Measurements from ENCODE around the gene SLC37A4.
A peak's percentile ranks its signal among the peaks of the same experiment; 100 is the strongest.

SLC37A4 gene

DNA sequence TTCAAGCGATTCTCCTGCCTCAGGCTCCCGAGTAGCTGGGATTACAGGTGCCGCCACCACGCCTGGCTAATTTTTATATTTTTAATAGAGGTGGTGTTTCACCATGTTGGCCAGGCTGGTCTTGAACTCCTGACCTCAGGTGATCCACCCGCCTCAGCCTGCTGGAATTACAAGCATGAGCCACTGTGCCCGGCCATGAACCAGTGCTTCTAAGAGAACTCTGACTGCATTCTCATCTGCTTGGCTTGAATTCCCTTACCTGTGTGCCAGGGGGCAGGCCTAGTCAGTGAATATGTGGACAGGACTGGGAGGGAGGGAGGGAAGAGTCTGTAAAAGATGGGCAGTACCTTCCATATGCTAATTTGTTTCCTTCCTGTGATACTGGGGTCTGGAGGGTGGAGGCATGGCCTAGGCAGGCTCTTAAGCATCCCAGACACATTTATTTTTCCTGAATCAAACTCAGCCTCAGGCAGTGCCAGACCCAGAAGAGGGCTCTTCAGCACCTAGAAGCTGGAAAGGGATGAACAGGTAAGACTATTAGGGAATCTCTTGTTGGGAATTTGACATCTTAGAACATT is 19.1 kb downstream of the SLC37A4 start:
- TF ChIP-seq, protein P1, sequence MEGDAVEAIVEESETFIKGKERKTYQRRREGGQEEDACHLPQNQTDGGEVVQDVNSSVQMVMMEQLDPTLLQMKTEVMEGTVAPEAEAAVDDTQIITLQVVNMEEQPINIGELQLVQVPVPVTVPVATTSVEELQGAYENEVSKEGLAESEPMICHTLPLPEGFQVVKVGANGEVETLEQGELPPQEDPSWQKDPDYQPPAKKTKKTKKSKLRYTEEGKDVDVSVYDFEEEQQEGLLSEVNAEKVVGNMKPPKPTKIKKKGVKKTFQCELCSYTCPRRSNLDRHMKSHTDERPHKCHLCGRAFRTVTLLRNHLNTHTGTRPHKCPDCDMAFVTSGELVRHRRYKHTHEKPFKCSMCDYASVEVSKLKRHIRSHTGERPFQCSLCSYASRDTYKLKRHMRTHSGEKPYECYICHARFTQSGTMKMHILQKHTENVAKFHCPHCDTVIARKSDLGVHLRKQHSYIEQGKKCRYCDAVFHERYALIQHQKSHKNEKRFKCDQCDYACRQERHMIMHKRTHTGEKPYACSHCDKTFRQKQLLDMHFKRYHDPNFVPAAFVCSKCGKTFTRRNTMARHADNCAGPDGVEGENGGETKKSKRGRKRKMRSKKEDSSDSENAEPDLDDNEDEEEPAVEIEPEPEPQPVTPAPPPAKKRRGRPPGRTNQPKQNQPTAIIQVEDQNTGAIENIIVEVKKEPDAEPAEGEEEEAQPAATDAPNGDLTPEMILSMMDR (conservative IDR thresholded peaks at IDR 0.05; ENCODE audit: low read depth, low read length), result no peak
- DNase-seq (ENCODE audit: low read depth), result no peak
- no peak overlapping the region for H3K4me3 ChIP-seq (ENCODE audit: low read length)

DNA sequence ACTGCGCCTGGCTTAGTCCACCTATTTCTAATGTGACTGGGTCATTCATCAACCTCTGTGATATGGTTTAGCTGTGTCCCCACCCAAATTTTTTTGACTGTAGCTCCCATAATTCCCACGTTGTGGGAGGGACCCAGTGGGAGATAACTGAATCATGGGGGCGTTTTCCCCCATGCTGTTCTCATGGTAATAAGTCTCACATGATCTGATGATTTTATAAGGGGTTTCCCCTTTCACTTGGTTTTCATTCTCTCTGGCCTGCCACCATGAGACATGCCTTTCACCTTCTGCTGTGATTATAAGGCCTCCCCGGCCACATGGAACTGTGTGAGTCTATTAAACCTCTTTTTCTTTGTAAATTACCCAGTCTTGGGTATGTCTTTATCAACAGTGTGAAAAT is 24.0 kb downstream of the SLC37A4 start:
- no peak for DNase-seq (ENCODE audit: low read depth)
- H3K4me3 ChIP-seq (ENCODE audit: low read length), result no peak overlapping the region
- TF ChIP-seq, protein P1 (conservative IDR thresholded peaks at IDR 0.05; ENCODE audit: low read depth, low read length), result no peak

DNA sequence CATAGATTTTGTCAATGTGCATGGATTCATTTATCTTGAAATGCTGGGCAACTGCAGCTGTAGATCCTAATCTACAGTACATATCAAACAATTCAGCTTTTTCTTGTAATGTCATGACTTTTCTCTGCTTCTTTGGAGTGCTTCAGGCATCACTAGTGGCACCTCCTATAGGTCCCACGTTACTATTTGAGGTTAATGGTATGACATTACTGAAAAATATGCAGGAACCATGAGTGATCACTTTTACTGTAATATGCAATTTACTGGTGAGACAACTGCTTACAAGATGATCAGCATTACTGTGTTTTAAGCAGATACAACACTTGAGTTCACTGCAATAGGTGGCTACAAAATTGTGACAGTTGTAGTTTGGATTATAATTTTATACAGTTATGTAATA is 29.8 kb downstream of the SLC37A4 start:
- TF ChIP-seq, protein P1 (conservative IDR thresholded peaks at IDR 0.05; ENCODE audit: low read depth, low read length), result no peak
- no peak for DNase-seq (ENCODE audit: low read depth)
- H3K4me3 ChIP-seq (ENCODE audit: low read length), result no peak overlapping the region

DNA sequence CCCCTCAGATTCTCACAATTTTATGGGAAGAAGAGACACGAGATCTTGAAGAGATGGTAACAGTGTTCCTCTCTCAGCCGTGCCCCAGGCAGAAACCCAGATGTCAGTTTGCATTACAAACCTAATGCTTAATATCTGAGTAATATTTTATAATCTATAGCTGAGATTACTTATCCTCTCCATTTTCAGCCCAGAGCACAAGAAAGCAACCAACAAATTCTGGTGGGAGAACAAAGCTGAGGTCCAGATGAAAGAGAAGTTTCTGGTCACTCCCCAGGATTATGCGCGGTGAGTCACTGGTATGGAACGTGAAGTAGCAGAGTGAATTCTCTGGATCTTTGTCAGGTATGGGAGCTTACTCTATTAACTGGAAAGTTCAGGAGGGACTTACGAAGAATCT is 31.9 kb downstream of the SLC37A4 start:
- DNase-seq (ENCODE audit: low read depth), result peak; percentile 86
- TF ChIP-seq, protein P1 (conservative IDR thresholded peaks at IDR 0.05; ENCODE audit: low read depth, low read length), result no peak

DNA sequence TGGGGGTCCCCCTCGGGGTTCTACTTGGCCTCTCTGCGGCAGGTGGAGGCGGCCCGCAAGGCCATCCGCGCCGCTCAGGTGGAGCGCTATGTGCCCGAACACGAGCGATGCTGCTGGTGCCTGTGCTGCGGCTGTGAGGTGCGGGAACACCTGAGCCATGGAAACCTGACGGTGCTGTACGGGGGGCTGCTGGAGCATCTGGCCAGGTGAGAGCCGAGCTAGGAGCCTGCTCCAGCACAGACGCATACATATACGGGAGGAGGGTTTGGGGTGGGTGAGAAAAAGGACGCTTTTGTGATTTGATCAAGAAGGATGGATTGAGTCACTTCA is 32.3 kb downstream of the SLC37A4 start:
- TF ChIP-seq, protein P1 (conservative IDR thresholded peaks at IDR 0.05; ENCODE audit: low read depth, low read length), result no peak
- peak overlapping the region; percentile 90 for H3K4me3 ChIP-seq (ENCODE audit: low read length)
- no peak for DNase-seq (ENCODE audit: low read depth)

More for the DNA sequence above, 31.9 kb downstream of the SLC37A4 start:
- H3K4me3 ChIP-seq (ENCODE audit: low read length), result peak overlapping the region; percentile 90

DNA sequence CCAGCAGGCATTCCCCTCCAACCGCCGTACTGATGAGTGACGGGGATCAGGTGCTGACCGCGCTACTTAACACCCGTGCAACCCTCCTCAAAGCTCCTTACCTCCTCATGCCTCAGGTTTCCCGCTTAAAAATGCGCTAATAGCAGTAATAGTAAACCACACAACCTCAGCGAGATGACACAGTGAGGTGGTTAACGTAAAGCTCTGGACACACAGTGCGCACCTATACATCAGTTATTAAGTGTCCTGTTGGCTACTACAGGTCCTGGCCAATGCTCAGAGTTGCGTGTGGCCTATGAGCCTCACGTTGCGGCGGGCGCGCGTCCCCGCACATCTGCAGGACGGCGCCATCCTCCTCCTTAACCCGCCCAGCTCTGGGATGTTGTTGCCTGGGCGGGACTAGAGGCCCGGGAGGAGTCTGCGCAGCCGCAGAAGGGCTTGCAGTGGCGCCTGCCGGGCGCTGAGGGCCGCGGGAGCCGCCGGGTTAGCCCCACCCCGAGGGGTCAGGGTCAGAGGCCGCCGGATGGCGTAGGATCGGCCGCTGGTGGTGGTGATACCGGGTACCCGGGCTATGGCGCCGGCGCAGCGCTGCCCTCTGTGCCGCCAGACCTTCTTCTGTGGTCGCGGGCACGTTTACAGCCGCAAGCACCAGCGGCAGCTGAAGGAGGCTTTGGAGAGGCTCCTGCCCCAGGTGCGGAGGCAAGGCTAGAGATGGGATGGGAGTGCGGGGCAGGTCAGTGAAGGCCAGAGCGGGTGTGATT is 32.9 kb downstream of the SLC37A4 start, which contains the start of gene CENATAC:
Gene CENATAC, plus strand, starts transcription at position 512 of the 761 bp plus-strand sequence. Its CDS starts 60 bp downstream, at position 572.
- TF ChIP-seq, protein P1 (conservative IDR thresholded peaks at IDR 0.05; ENCODE audit: low read depth, low read length), result no peak
- DNase-seq (ENCODE audit: low read depth), result peak; percentile 39
- peak within 1 kb of the TSS; percentile 90 for H3K4me3 ChIP-seq (ENCODE audit: low read length)
